ENCODE data around the gene ZNF285.
"Not testable (repeated sequence)": the region's sequence is repeated elsewhere in the genome, so short reads cannot be mapped to it uniquely, and the experiment has no call there.

ZNF285 gene

DNA sequence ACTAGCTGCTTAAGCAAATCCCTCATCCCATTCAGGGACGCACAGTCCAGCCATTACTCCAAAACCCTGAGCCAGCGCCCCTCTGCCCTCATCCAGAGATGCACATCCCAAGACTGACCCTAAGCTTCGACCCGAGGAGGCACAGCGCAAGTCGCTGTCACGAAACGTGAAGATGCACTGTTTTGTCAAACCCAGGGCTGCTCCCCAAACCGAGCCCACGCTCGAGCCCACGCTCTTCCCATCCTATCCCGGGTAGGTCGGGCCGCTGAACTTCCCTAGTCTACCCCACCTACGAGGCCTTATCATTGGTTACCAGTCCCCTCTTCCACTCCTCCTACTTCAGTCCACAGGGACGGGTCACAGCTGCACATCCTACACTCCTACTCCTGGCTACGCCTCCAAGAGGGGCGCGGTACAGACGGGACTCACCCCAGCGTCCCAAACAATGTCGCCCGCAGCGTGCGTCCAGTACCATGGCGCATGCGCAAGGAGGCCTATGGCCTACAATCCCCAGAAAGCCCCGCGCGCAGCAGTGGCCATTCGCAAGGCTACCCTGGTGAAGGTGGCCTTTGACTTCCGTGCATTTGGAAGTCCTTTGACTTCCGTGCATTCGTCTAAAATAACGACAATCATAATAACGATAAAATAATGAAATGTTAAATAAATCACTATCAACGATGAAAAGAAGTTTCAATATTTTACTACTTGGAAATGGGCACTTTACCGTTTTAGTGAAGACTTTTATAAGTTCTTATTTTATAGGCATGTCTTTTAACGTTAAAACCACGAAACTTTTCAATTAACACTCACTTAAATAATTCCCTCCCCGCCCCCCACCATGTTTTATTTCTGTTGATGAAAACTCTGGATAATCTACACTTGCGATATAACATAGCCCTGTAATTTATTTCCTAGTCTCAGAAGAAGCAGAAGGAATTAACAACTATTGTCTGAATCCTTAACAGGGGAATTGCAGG lies at the start of gene ZNF285:
TSS of gene ZNF285 (minus strand) at position 470 of the 977 bp plus-strand sequence. CDS start 4,395 bp downstream, outside the sequence.
- Histone ChIP-seq H3K36me3 (ENCODE audit: insufficient read depth, low read length) (no peaks in the 10 kb centered on the region), H3K9me3 (ENCODE audit: control insufficient read depth, insufficient read depth, low read length) (no peaks in the 10 kb centered on the region), H3K4me1 (ENCODE audit: insufficient read depth, low read length) (no peaks in the 10 kb centered on the region), H3K9ac (ENCODE audit: low read depth, low read length) (peak within 1 kb of the TSS; percentile 75; the same call in 1 of the 2 replicates)

GRCh38 chr19:44447916-44448674 lies 46.7 kb upstream of the ZNF285 start, which contains the start of gene ZNF229:
Gene ZNF229 (minus strand): TSS chr19:44448472. CDS start chr19:44442847, 5,625 bp downstream.
- no peaks in the 10 kb centered on the region for H3K9me3 ChIP-seq (ENCODE audit: control insufficient read depth, insufficient read depth, low read length)
- peak within 1 kb of the TSS; percentile 60 for H3K9ac ChIP-seq (ENCODE audit: low read depth, low read length)
- H3K36me3 ChIP-seq (ENCODE audit: insufficient read depth, low read length), result peaks cover 2% of the 10 kb centered on the region; the same call in 1 of the 2 replicates
- no peaks in the 10 kb centered on the region for H3K4me1 ChIP-seq (ENCODE audit: insufficient read depth, low read length)

DNA sequence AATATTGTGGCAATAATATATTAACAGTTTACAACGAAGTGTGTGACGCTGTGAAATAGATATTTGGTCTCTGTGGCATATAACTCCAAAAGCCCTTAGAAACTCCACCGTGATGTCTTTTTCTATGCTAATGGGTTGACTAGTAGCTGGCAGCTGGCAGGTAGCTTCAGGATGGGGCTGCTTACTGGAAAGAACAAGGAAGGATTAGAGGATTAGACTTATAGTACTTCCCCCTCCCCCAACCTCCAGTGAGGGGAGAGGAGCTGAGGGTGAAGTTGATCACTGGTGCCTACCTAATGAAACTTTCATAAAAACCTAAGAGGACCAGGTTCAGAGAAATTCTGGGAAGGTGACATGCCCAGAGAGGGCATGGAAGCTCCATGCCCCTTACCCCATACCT lies 37.0 kb upstream of the ZNF285 start:
- no peaks in the 10 kb centered on the region; the same call in none of the 2 replicates for H3K9me3 ChIP-seq (ENCODE audit: control insufficient read depth, insufficient read depth, low read length)
- H3K36me3 ChIP-seq (ENCODE audit: insufficient read depth, low read length), result no peaks in the 10 kb centered on the region; the same call in 1 of the 2 replicates
- no peaks in the 10 kb centered on the region for H3K4me1 ChIP-seq (ENCODE audit: insufficient read depth, low read length)
- H3K9ac ChIP-seq (ENCODE audit: low read depth, low read length), result no peak overlapping the region

GRCh38 chr19:44435441-44435840 lies 34.0 kb upstream of the ZNF285 start:
- no peaks in the 10 kb centered on the region; the same call in none of the 2 replicates for H3K9me3 ChIP-seq (ENCODE audit: control insufficient read depth, insufficient read depth, low read length)
- H3K9ac ChIP-seq (ENCODE audit: low read depth, low read length), result no peak overlapping the region
- no peaks in the 10 kb centered on the region for H3K4me1 ChIP-seq (ENCODE audit: insufficient read depth, low read length)
- H3K36me3 ChIP-seq (ENCODE audit: insufficient read depth, low read length), result peaks cover 7% of the 10 kb centered on the region; the same call in 1 of the 2 replicates

GRCh38 chr19:44430956-44431355 lies 29.5 kb upstream of the ZNF285 start:
- H3K36me3 ChIP-seq (ENCODE audit: insufficient read depth, low read length), result peaks cover 16% of the 10 kb centered on the region; the same call in 1 of the 2 replicates
- H3K4me1 ChIP-seq (ENCODE audit: insufficient read depth, low read length), result no peaks in the 10 kb centered on the region
- H3K9me3 ChIP-seq (ENCODE audit: control insufficient read depth, insufficient read depth, low read length), result peaks cover 19% of the 10 kb centered on the region
- no peak overlapping the region for H3K9ac ChIP-seq (ENCODE audit: low read depth, low read length)

DNA sequence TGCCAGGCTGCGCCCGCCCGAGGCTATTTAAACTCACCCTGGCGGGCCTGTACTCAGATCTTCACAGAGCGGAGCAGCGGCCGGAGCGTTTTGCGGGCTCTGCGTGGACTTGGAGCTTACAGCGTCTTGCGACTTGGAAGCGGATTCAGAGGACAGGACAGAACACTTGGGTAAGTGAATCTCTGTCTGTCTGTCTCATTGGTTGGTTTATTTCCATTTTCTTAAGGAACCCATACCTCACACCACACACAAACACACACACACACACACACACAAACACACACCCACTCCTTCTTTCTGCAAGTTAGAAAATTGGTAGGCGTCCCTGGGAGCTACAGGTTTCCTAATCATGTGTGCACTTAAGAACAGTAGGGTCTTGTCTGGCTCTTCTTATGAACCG lies 14.1 kb upstream of the ZNF285 start:
- H3K9me3 ChIP-seq (ENCODE audit: control insufficient read depth, insufficient read depth, low read length); H3K9ac ChIP-seq (ENCODE audit: low read depth, low read length); H3K36me3 ChIP-seq (ENCODE audit: insufficient read depth, low read length); H3K4me1 ChIP-seq (ENCODE audit: insufficient read depth, low read length): not testable (repeated sequence)

- not testable (repeated sequence) for H3K4me1 ChIP-seq (ENCODE audit: insufficient read depth, low read length); H3K9ac ChIP-seq (ENCODE audit: low read depth, low read length); H3K36me3 ChIP-seq (ENCODE audit: insufficient read depth, low read length); H3K9me3 ChIP-seq (ENCODE audit: control insufficient read depth, insufficient read depth, low read length)
Observed at GRCh38 chr19:44389268-44389667, 12.1 kb downstream of the ZNF285 start.

- Histone ChIP-seq H3K9ac (ENCODE audit: low read depth, low read length) (no peak overlapping the region), H3K9me3 (ENCODE audit: control insufficient read depth, insufficient read depth, low read length) (no peaks in the 10 kb centered on the region), H3K4me1 (ENCODE audit: insufficient read depth, low read length) (no peaks in the 10 kb centered on the region), H3K36me3 (ENCODE audit: insufficient read depth, low read length) (no peaks in the 10 kb centered on the region)
Observed at GRCh38 chr19:44374789-44375188, 26.6 kb downstream of the ZNF285 start.

DNA sequence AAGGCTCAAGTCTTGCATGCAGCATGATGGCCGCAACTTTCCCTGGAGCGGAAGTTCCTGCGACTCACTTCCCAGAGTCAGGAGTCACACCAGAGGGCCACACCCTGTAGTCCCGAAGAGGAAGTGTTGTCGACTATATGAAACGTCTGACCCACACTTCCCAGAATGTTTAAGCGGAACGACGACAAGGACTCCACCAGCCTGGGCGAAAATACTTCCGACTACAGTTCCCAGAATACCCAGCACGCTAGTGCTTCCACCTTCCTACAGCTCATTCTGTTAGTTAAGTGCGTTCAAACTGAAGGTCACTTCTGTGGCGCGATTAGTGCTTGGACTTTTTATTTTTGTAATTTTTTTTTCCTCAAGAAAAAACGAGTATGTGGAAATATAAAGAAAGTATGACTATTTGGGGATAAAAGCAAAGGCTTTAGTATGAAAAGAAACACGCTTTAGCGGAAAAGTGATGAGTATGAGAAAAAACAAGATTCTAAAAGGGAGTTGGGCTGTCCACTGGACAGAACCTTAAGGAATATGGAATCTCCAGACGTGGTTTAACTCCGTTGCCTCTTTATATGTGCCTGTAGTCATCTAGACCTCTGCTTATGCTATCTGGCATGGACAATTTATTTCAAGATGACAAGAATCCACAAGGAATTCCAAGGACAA lies 29.5 kb downstream of the ZNF285 start:
- H3K9me3 ChIP-seq (ENCODE audit: control insufficient read depth, insufficient read depth, low read length), result no peaks in the 10 kb centered on the region

GRCh38 chr19:44367024-44367423 lies 34.4 kb downstream of the ZNF285 start:
- no peaks in the 10 kb centered on the region for H3K4me1 ChIP-seq (ENCODE audit: insufficient read depth, low read length)
- H3K9me3 ChIP-seq (ENCODE audit: control insufficient read depth, insufficient read depth, low read length), result no peaks in the 10 kb centered on the region
- H3K36me3 ChIP-seq (ENCODE audit: insufficient read depth, low read length), result no peaks in the 10 kb centered on the region
- no peak overlapping the region for H3K9ac ChIP-seq (ENCODE audit: low read depth, low read length)

More for the DNA sequence above, 29.5 kb downstream of the ZNF285 start:
- H3K36me3 ChIP-seq (ENCODE audit: insufficient read depth, low read length), result no peaks in the 10 kb centered on the region
- H3K4me1 ChIP-seq (ENCODE audit: insufficient read depth, low read length), result no peaks in the 10 kb centered on the region
- H3K9ac ChIP-seq (ENCODE audit: low read depth, low read length), result no peak overlapping the region

GRCh38 chr19:44356383-44357111 lies 44.9 kb downstream of the ZNF285 start, which contains the start of gene ZNF112:
Gene ZNF112 (minus strand): TSS chr19:44356680. CDS start chr19:44340539, 16,141 bp downstream.
- H3K9me3 ChIP-seq (ENCODE audit: control insufficient read depth, insufficient read depth, low read length), result no peaks in the 10 kb centered on the region
- peak within 1 kb of the TSS; percentile 94 for H3K9ac ChIP-seq (ENCODE audit: low read depth, low read length)
- H3K4me1 ChIP-seq (ENCODE audit: insufficient read depth, low read length), result no peaks in the 10 kb centered on the region
- no peaks in the 10 kb centered on the region for H3K36me3 ChIP-seq (ENCODE audit: insufficient read depth, low read length)

DNA sequence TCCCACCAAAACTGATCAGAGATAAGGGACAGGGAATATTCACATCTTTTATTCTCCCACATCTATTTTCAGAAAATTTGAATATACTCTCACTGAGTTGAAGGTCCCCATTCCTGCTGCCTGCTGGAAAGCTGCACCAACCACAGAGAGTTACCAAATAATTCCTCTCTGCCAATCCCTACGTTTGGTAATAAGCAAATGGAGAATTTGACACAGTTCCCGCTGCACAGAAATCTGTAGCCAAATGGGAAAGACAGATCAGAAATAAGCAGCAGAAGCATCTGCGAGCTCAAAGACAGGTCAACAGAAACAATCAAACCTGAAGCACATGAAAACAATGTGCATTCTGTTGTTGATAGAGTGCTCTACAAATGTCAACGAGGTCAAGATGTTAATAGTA lies 54.9 kb downstream of the ZNF285 start:
- H3K4me1 ChIP-seq (ENCODE audit: insufficient read depth, low read length), result no peaks in the 10 kb centered on the region

DNA sequence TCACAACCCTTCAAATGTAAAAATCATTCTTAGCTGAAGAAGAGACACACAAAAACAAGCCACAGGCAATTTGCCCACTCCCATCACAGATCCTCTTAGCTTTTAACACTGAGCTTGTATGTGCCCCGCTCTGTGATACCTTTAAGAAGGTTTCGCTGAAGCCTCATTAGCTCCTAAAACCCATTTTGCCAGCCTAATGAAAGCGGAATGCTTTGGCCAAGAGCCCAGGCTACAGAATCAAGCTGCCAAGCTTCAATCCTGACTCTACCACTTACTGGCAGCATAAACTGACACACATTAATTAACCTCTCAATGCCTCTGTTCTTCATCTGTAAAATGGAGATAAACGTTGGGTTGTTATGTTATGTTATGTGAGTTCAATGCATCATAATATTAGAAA lies 55.4 kb downstream of the ZNF285 start:
- no peaks in the 10 kb centered on the region for H3K9me3 ChIP-seq (ENCODE audit: control insufficient read depth, insufficient read depth, low read length)
- H3K9ac ChIP-seq (ENCODE audit: low read depth, low read length), result no peak overlapping the region
- no peaks in the 10 kb centered on the region for H3K4me1 ChIP-seq (ENCODE audit: insufficient read depth, low read length)

More for the DNA sequence above, 54.9 kb downstream of the ZNF285 start:
- Histone ChIP-seq H3K9ac (ENCODE audit: low read depth, low read length) (no peak overlapping the region), H3K36me3 (ENCODE audit: insufficient read depth, low read length) (no peaks in the 10 kb centered on the region; the same call in 1 of the 2 replicates), H3K9me3 (ENCODE audit: control insufficient read depth, insufficient read depth, low read length) (no peaks in the 10 kb centered on the region)

More for the DNA sequence above, 55.4 kb downstream of the ZNF285 start:
- H3K36me3 ChIP-seq (ENCODE audit: insufficient read depth, low read length), result no peaks in the 10 kb centered on the region; the same call in 1 of the 2 replicates
